Activated CD8-positive, alpha-beta T cell treated with anti-CD3 and anti-CD28 coated beads for 36 hours (primary cell): ENCODE measurements around the gene AGAP1. TPM values are rescaled to one million over a fixed set of nuclear protein-coding genes. Genes with fewer than 3 reads are reported as not detected.

Experiments
- ATAC-seq: fragments of 200-7000 bp; cut with Tn5 transposase; one replicate; pipeline ENCODE4 v1.10.0; 2021; ENCODE audit warnings: mild to moderate bottlenecking, moderate library complexity
- CTCF ChIA-PET: fragments of 350-600 bp; sonication (Branson Sonifier 250); formaldehyde crosslinking; loops from one replicate; lab custom pipeline; 2021; ENCODE audit warnings: antibody characterized with exemption; lab: Charles Lee
- POLR2A ChIA-PET: fragments of 350-600 bp; sonication (Branson Sonifier 250); formaldehyde crosslinking; loops from one replicate; lab custom pipeline; 2021; ENCODE audit warnings: antibody characterized with exemption; lab: Charles Lee
- DNase-seq: peaks from one replicate; pipeline ENCODE4 v3.0.0-alpha.2; 2020
- H3K27ac Mint-ChIP-seq: one replicate; pipeline ENCODE4 v1.8.0; 2021; ENCODE audit warnings: mild to moderate bottlenecking, mixed read lengths
- H3K27me3 Mint-ChIP-seq: one replicate; pipeline ENCODE4 v1.8.0; 2021; ENCODE audit warnings: mixed read lengths
- H3K36me3 Mint-ChIP-seq: one replicate; pipeline ENCODE4 v1.8.0; 2021; ENCODE audit warnings: low read depth, mixed read lengths
- H3K4me1 Mint-ChIP-seq: one replicate; pipeline ENCODE4 v1.8.0; 2021; ENCODE audit warnings: low read depth, mixed read lengths
- H3K4me3 Mint-ChIP-seq: one replicate; pipeline ENCODE4 v1.8.0; 2021; ENCODE audit warnings: mild to moderate bottlenecking, moderate library complexity, mixed read lengths
- H3K9me3 Mint-ChIP-seq: one replicate; pipeline ENCODE4 v1.8.0; 2021; ENCODE audit warnings: mixed read lengths
- CTCF ChIP-seq: fragments of 200-600 bp; IDR thresholded peaks from one replicate; pipeline ENCODE4 v1.8.0; 2022; ENCODE audit warnings: antibody characterized with exemption, mild to moderate bottlenecking
- intact Hi-C: fragments of 100-400 bp; cut with micrococcal nuclease; formaldehyde crosslinking; loops from one replicate; pipeline ENCODE4 v1.10.0; 2022
- total RNA-seq, 2 experiments: library from RNA; stranded (reverse); gene quantifications; one replicate each; pipeline ENCODE4 v1.2.3, GENCODE V29; 2021

The AGAP1 gene
- total RNA-seq, 2 experiments from 2014 or later, result 2.5 to 2.9 TPM

- Mint-ChIP-seq H3K4me3 (no peak overlapping the region), H3K4me1 (no peaks in the 10 kb centered on the region), H3K27me3 (no peaks in the 10 kb centered on the region), H3K27ac (no peak overlapping the region), H3K9me3 (no peaks in the 10 kb centered on the region), H3K36me3 (no peaks in the 10 kb centered on the region)
- ChIA-PET CTCF (no interaction called here), POLR2A (no interaction called here)
- DNase-seq, result no peak
- ATAC-seq, result no peak
- intact Hi-C loops, result no loop called here
- no peak for TF ChIP-seq CTCF
Observed at GRCh38 chr2:236065314-236066160, 571.7 kb downstream of the AGAP1 start.

GRCh38 chr2:236070236-236070635, 576.4 kb downstream of the AGAP1 start:
- ChIA-PET POLR2A (no interaction called here), CTCF (no interaction called here)
- ATAC-seq (no peak), DNase-seq (no peak)
- H3K27me3 Mint-ChIP-seq, result no peaks in the 10 kb centered on the region
- H3K4me1 Mint-ChIP-seq, result no peaks in the 10 kb centered on the region
- intact Hi-C loops, result no loop called here
- H3K36me3 Mint-ChIP-seq, result no peaks in the 10 kb centered on the region
- H3K4me3 Mint-ChIP-seq, result no peak overlapping the region
- no peak overlapping the region for H3K27ac Mint-ChIP-seq
- no peak for TF ChIP-seq CTCF
- H3K9me3 Mint-ChIP-seq, result no peaks in the 10 kb centered on the region

- H3K4me1 Mint-ChIP-seq, result no peaks in the 10 kb centered on the region
- H3K36me3 Mint-ChIP-seq, result no peaks in the 10 kb centered on the region
- TF ChIP-seq CTCF, result no peak
- no peak overlapping the region for H3K4me3 Mint-ChIP-seq
- ChIA-PET POLR2A (no interaction called here), CTCF (interaction anchor here (0.9 kb wide), 1 partner anchor 27 kb away, joined by 3 read pairs; no protein-coding TSS in a partner anchor)
- intact Hi-C loops, result no loop called here
- DNase-seq, result no peak
- ATAC-seq, result no peak
- H3K9me3 Mint-ChIP-seq, result no peaks in the 10 kb centered on the region
- no peaks in the 10 kb centered on the region for H3K27me3 Mint-ChIP-seq
- no peak overlapping the region for H3K27ac Mint-ChIP-seq
Observed at GRCh38 chr2:236073246-236073645, 579.4 kb downstream of the AGAP1 start.

GRCh38 chr2:236073867-236074655, 580.2 kb downstream of the AGAP1 start:
- Mint-ChIP-seq H3K27me3 (no peaks in the 10 kb centered on the region), H3K9me3 (no peaks in the 10 kb centered on the region), H3K4me3 (no peak overlapping the region), H3K27ac (no peak overlapping the region), H3K36me3 (no peaks in the 10 kb centered on the region), H3K4me1 (no peaks in the 10 kb centered on the region)
- no peak for DNase-seq
- TF ChIP-seq CTCF, result no peak
- ChIA-PET CTCF (interaction anchor here (0.9 kb wide), 1 partner anchor 26 kb away, joined by 3 read pairs; no protein-coding TSS in a partner anchor), POLR2A (no interaction called here)
- intact Hi-C loops, result no loop called here
- ATAC-seq, result no peak

- ChIA-PET POLR2A (no interaction called here), CTCF (no interaction called here)
- DNase-seq, result no peak
- intact Hi-C loops, result no loop called here
- no peak for TF ChIP-seq CTCF
- Mint-ChIP-seq H3K27me3 (peaks cover 1% of the 10 kb centered on the region), H3K36me3 (no peaks in the 10 kb centered on the region), H3K9me3 (no peaks in the 10 kb centered on the region), H3K27ac (no peak overlapping the region), H3K4me3 (no peak overlapping the region), H3K4me1 (no peaks in the 10 kb centered on the region)
- no peak for ATAC-seq
Observed at GRCh38 chr2:236075802-236076201, 582.0 kb downstream of the AGAP1 start.
